HL-60/S4 treated with retinoic acid at 250 ng/mL for 4 days and 3 days (cell line): ENCODE results near the gene TRHDE.
"Not testable (repeated sequence)": the region's sequence is repeated elsewhere in the genome, so short reads cannot be mapped to it uniquely, and the experiment has no call there.

Experiments
- in situ Hi-C: fragments of 300-500 bp; cut with MboI; formaldehyde crosslinking; loops from 2 replicates; pipeline ENCODE4 v1.7.0; 2022; ENCODE audit warnings: low sequenced_read_pairs

TRHDE gene

DNA sequence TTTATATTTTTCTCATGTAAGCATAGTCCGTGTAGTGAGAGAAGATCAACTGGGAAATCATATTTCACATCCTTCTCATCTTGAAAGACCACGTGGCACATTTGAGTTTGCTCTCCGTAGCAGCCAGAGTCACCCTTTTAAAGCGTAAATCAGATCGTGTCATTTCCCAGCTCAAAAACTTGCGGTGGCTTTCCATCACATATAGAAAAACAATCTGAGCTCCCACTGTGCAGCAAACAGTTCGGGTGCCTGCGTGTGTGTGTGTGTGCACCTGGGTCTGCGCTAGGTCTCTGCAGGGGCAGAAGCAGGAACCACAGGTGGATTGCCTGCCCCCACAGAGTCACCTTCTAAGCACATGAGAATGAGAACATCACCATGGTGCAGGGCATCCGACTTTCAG lies 338.2 kb downstream of the TRHDE start:
- in situ Hi-C loops: no loop called here

DNA sequence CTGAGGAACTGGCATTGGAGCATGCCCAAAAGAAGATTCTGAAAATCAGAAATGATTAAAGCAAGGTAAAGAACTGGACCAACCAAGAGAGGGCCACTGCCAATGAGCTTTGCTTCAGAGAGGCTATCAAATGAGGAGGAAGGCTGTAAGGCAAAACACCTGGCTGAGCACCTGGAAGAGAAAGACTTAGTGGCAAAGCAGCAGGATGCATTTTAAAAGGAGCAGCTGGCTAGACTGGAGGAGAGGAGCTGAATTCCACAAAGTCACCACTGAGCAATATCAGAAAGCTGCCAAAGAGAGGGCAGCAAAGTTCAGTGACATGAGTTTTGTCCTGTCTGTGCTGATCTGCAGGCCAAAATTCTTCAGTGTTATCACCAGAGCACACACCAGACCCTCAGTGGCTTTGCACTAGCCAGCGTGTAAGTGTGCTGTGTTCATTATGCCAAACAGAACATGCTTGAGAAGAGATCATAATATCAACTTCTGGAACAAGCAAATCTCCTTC lies 338.7 kb downstream of the TRHDE start:
- in situ Hi-C loops: no loop called here

- in situ Hi-C loops: no loop called here
Measured at GRCh38 chr12:72612171-72612570, 340.0 kb downstream of the TRHDE start.

DNA sequence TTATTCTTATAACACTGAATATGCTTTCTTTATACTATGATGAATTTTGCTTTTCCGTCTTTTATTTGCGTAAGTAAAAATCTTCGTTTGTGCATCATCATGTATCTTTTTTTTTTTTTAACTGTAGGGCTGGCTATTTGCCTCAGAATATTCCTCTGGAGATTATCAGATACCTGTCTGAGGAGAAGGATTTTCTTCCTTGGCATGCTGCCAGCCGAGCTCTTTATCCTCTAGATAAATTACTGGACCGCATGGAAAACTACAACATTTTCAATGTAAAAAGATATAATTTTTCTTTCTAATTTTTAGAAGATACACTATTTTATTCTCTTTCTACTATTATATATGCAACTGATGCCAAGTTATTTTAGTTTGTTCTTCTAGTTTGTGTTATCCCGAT lies 346.6 kb downstream of the TRHDE start:
- in situ Hi-C loops: no loop called here

DNA sequence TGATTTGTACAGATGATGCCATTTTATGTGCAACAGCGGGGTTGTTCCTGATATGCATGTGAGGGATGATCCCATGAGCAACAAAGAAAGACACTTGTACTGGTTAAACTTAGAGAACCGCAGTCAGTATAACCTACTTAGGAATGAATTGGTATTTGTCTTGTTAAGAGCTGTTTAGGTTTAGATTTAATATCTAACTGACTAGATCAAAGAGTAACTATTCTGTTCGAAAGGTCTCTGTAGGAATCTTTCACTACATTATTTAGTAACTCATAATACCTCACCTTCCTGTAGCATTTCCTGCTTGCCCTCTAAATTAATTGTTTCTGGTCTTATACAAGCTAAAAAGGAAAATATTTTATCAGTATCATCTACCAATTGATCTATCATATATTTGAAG lies 350.4 kb downstream of the TRHDE start:
- in situ Hi-C loops: no loop called here

DNA sequence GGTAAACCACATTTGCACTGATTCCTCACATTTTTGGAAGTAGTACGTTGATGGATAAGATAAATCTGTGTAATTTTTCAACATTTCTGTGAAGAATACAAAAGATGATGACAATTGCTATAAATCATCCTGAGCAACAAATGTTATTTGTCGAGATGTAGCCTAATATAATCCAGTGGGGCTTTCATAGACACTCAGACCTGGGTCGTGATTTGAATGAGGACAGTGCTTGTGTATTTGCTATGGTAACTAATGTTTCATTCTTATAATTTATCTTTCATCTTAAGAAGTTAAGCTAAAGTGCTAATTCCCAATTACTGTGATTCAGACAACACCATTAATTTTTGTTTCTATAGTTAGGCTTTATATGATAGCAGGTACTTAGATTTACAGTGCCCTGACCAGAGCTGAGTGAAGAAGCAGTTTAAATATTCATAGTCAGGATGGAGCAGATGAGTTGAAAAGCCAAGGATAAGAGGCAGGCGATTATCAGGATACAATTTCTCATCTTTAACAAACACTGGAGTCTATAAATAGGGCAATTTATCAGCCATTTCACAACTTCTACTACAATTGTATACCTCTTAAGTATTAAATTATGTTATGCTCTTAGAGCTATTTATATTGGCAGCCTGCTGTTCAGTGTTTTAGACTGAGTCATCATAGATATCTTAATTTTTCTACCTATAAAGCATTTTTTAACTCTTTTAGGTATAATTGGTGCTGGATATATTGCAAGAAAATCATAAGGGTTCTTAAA lies 359.9 kb downstream of the TRHDE start:
- in situ Hi-C loops: no loop called here

GRCh38 chr12:72642706-72643105 lies 370.5 kb downstream of the TRHDE start:
- in situ Hi-C loops: no loop called here

- in situ Hi-C loops: no loop called here
Measured at GRCh38 chr12:72647139-72647538, 375.0 kb downstream of the TRHDE start.

GRCh38 chr12:72658615-72659014 lies 386.4 kb downstream of the TRHDE start:
- in situ Hi-C loops: no loop called here

DNA sequence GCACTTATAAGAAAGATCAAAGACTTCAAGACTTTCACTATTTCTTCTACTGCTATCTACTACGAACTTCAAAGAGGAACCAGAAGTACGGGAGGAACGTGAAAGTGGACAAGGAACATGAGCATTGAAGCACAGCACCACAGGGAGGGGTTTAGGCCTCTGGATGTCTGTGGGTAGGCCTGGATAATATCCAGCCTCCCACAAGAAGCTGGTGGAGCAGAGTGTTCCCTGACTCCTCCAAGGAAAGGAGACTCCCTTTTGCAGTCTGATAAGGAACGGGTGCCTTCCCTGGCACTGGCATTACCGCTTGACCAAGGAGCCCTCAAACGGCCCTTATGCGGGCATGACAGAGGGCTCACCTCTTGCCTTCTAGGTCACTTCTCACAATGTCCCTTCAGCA lies 388.0 kb downstream of the TRHDE start:
- in situ Hi-C loops: not testable (repeated sequence)

DNA sequence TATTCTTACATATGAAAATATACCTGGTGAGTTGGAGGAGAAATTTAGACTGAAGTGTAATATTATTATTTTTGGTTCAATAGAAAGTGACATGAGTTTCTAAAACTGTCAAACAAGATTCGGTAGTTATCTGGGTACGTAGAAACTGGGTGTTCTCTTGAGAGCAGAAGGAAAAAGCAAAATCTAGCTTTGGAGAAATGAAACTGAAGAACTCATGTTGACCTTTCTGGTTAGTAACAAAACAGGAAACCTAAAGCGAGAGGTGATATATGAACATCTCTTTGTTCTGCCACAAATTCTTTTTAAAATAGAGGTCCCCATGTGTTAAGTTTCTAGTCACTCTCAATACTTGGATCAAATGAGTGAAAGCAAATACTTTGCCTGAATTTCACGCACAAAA lies 401.7 kb downstream of the TRHDE start:
- in situ Hi-C loops: no loop called here

DNA sequence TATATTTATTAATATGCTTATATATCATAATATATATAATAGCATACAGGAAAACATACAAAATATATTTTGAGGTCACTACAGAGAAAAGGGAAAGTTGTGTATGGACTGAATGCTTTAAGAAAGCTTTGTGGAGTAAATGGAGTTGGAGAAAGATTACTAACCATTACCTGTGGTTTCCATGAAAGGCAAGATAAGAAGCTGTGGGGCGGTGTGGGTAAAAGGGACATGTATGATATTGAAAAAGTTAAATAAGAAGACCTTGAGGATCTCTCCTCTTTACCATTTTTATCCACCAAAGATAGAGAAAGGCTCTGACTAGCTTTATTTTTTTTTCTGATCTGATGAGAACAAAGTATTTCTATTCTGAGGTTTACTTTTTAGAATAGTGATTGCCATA lies 404.4 kb downstream of the TRHDE start:
- in situ Hi-C loops: no loop called here

DNA sequence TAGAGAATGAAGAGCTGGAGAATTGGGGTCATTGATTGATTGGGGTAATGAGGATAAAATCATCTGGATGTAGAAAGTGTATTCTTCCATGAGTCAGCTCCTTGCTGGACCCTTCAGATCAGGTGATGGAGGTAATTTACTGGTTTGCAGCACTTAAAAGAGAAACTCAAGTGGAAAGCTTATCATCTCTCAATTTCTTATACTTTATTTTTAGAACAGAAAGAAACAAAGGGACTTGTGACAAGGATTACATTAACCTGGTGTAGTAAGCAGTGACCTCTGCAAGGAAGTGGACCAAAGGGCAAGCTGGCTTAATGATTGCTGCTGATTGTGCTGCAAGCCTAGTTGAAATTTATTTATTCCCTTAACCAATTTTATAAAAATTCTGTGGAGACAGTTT lies 405.0 kb downstream of the TRHDE start:
- in situ Hi-C loops: no loop called here

DNA sequence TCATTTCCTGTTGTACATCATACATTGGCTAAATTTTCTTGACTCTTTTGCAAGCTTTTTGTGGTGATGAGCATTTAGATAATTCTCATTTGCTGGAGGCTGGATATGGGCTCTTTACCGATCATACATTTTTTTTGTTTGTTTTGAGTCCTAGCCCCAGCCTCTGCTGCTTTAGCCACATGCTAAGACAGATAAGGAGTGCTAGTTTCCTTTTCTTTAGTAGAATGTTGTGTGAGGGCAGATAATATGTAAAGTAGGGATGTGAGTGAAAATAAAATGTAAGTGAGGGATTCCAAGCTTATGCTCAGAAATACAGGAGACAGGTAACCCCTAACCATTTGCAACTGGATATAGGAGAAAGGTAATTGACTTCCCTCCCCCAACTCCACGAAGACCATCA lies 405.7 kb downstream of the TRHDE start:
- in situ Hi-C loops: no loop called here

- in situ Hi-C loops: no loop called here
Measured at GRCh38 chr12:72679147-72679757, 407.1 kb downstream of the TRHDE start.

DNA sequence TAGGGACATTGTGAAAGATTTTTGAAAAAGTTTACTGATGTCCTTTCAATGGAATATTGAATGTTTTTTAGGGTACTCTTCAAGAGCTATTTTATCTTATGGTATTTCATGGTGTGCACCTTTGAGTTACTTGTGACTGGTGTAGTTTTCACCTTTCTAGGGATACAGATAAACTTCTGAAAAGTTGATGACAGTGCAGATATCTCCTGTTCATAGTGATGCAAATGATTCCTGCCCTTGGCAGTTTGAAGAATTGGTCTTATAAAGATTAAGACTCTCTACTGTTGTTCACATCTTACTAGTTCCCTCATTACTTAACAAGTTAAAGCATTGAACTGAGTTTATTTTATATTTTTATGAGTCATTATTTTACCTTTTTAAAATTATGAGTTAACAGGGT lies 408.9 kb downstream of the TRHDE start:
- in situ Hi-C loops: no loop called here

GRCh38 chr12:72684491-72684890 lies 412.3 kb downstream of the TRHDE start:
- in situ Hi-C loops: no loop called here

DNA sequence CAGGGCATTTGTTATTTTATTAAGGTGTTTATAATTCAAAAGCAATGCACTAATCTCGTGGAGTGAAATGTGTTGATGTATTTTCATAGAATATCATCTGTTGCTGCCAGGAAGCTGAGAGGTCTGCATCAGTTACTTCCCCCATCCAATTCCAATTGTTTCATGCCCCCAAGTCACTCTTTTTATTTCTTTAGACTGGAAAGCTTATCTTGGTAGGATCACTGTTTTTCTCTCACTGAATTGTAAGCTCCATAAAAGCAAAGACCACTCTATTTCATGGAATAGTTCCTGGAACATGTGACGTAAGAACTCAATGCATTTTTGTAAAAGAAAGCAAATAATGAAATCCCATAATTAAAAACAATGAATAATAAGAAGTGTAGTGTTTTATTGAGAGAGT lies 420.2 kb downstream of the TRHDE start:
- in situ Hi-C loops: no loop called here

DNA sequence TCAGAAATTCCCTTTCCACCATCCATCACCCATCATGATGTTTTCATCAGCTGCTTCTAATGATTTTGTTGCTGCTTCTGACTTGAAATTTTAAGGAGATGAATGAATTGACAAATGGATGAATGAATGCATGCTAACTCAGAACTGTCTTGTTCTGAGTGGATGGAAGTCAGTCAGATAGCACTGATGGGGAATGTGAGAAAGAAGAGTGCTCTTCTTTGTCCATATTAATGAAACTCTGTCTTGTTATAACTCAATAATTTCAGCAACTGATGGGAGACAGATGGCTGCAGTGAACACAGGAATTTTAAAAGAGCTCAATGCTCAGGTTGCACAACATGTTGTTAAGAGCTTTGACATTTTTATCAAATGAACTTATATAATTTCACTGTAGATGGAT lies 422.0 kb downstream of the TRHDE start:
- in situ Hi-C loops: no loop called here

DNA sequence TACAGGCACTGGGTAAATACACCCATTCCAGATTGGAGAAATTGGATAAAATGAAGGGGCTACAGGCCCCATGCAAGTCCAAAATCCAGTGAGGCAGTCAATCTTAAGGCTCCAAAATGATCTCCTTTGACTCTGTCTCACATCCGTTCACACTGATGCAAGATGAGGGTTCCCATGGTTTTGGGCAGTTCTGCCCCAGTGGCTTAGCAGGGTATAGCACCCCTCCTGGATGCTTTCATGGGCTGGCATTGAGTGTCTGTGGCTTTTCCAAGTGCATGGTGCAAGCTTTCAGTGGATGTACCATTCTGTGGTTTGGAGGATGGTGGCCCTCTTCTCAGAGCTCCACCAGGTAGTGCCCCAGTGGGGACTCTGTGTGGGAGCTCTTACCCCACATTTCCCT lies 427.2 kb downstream of the TRHDE start:
- in situ Hi-C loops: no loop called here

- in situ Hi-C loops: not testable (repeated sequence)
Measured at GRCh38 chr12:72712025-72712424, 439.9 kb downstream of the TRHDE start.

DNA sequence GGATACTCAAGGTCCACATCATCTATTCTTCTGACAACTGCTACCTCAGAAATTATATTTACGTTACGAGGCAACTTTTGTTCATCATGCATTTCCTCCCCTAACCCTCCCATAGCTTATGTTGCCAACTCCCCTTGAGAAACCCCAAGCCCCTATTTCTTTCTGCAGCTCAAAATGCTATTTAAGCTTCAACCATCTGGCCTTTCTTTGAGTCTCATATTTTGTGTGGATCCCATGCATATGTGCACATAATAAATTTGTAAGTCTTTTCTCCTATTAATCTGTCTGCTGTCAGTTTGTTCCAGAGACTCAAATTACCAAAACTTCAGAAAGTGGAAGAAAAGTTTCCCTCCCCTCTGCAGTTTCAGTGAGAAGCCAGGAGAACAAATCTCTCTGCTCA lies 444.1 kb downstream of the TRHDE start:
- in situ Hi-C loops: no loop called here

GRCh38 chr12:72717036-72717435 lies 444.9 kb downstream of the TRHDE start:
- in situ Hi-C loops: no loop called here
